Measurements from ENCODE around the gene ETFB. TPM values are rescaled to one million over a fixed set of nuclear protein-coding genes. Genes with fewer than 3 reads are reported as not detected.
"Not testable (repeated sequence)": the region's sequence is repeated elsewhere in the genome, so short reads cannot be mapped to it uniquely, and the experiment has no call there.

The ETFB gene
- total RNA-seq = 10 to 100 TPM; 32.7 to 56.5 TPM

DNA sequence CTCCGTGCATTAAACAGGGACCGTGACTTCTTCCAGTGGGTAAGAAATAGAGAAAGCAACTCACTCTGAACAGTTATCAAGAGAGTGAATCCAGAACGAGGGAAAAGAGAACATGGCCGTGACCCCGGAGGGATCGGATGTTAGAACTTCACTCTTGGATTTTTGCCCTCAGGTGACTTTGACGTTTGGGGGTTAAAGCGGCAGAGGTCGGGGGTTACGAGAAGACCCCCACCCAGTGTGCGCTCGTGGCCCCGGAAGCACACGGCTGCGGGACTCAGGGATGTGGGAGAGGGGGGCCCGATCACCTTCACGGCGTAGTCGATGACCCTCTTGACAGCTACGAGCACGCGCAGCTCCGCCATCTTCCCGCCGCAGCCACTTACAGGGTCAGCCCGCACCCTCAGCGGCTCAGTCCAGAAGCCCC is at the start of gene ETFB:
Gene ETFB, minus strand, starts transcription at position 424 of the 424 bp plus-strand sequence. Its CDS starts 62 bp downstream, at position 362.
- Histone ChIP-seq H3K4me3 (peak within 1 kb of the TSS; percentile 81), H3K36me3 (no peaks in the 10 kb centered on the region), H3K27ac (peak within 1 kb of the TSS; percentile 84 to 95), H3K4me1 (ENCODE audit: control insufficient read depth in 1 of 2, low read depth in 2 of 2) (peaks cover 7 to 22% of the 10 kb centered on the region in 2 donors), H3K9me3 (no peaks in the 10 kb centered on the region), H3K27me3 (replicated peaks; ENCODE audit: insufficient read depth) (no peaks in the 10 kb centered on the region)
- ATAC-seq (ENCODE audit: insufficient number of reproducible peaks, low FRiP score, low read depth) = no peak
- DNase-seq (ENCODE audit: low spot score) = no peak
- TF ChIP-seq, protein P1, sequence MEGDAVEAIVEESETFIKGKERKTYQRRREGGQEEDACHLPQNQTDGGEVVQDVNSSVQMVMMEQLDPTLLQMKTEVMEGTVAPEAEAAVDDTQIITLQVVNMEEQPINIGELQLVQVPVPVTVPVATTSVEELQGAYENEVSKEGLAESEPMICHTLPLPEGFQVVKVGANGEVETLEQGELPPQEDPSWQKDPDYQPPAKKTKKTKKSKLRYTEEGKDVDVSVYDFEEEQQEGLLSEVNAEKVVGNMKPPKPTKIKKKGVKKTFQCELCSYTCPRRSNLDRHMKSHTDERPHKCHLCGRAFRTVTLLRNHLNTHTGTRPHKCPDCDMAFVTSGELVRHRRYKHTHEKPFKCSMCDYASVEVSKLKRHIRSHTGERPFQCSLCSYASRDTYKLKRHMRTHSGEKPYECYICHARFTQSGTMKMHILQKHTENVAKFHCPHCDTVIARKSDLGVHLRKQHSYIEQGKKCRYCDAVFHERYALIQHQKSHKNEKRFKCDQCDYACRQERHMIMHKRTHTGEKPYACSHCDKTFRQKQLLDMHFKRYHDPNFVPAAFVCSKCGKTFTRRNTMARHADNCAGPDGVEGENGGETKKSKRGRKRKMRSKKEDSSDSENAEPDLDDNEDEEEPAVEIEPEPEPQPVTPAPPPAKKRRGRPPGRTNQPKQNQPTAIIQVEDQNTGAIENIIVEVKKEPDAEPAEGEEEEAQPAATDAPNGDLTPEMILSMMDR (IDR thresholded peaks at IDR 0.05) = no peak

DNA sequence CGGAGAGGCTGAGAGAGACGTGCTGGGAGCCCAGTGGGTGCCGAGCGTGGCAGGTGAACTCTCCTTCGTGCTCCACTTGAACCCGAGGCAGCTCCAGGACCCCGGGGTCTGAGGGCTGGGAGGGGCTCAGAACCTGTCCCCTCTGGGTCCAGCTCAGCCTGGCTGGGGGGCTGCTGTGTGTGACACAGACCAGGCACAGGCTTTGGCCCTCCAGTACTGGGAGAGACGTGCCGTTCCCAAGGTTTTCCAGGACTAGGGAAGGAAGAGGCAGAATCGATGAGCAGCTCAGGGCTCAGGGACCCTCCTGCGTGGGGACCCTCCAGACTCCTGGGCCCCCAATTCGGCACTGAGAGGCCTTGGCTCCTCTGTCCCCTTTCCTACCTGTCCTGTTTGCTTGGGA is 49.0 kb upstream of the ETFB start:
- TF ChIP-seq, protein P1 (IDR thresholded peaks at IDR 0.05) = no peak
- Histone ChIP-seq H3K36me3 (no peaks in the 10 kb centered on the region), H3K9me3 (no peaks in the 10 kb centered on the region), H3K27me3 (replicated peaks; ENCODE audit: insufficient read depth) (no peaks in the 10 kb centered on the region), H3K4me1 (ENCODE audit: control insufficient read depth in 1 of 2, low read depth in 2 of 2) (no peaks in the 10 kb centered on the region), H3K27ac (no peak overlapping the region), H3K4me3 (no peak overlapping the region)
- no peak for ATAC-seq (ENCODE audit: insufficient number of reproducible peaks, low FRiP score, low read depth)
- no peak for DNase-seq (ENCODE audit: low spot score)

DNA sequence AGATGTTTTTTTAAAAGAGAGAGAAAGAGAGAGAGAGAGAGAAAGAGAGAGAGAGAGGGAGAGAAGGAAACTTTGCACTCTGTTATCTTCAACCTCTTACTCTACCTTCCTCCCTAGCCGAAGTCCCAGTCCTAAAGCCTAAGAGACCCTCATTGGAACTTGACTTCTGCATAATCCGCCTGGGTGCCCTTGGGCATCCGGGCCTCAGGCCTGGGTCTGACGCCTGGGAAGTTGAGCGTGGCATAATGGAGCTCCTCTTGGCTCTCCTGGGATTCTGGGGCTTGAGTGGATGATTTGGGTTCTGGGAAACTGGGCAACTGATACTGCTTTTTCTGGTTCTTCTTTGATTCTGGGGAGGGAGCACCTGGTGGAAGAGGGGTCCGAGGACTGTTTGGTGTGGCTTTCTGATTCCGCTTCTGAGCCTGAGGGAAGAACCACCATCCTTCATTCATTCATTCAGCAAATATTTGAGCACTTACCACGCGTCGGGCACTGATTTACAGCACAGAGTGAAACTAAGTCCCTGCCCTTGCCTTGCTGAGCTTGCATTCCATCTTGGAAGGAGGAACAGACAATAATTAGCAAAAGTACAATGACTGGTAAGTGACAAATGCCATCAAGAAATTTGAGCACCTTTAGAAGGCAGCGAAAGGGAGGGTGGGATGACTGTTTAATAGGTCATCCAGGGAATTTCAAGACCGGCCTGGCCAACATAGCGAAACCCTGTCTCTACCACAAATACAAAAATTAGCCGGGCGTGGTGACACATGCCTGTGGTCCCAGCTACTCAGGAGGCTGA is 45.0 kb upstream of the ETFB start:
- TF ChIP-seq, protein P1 (IDR thresholded peaks at IDR 0.05) = no peak
- Histone ChIP-seq H3K4me1 (ENCODE audit: control insufficient read depth in 1 of 2, low read depth in 2 of 2) (no peaks in the 10 kb centered on the region), H3K36me3 (no peaks in the 10 kb centered on the region), H3K27me3 (replicated peaks; ENCODE audit: insufficient read depth) (no peaks in the 10 kb centered on the region), H3K4me3 (no peak overlapping the region), H3K27ac (no peak overlapping the region), H3K9me3 (no peaks in the 10 kb centered on the region)
- no peak for ATAC-seq (ENCODE audit: insufficient number of reproducible peaks, low FRiP score, low read depth)
- no peak for DNase-seq (ENCODE audit: low spot score)

DNA sequence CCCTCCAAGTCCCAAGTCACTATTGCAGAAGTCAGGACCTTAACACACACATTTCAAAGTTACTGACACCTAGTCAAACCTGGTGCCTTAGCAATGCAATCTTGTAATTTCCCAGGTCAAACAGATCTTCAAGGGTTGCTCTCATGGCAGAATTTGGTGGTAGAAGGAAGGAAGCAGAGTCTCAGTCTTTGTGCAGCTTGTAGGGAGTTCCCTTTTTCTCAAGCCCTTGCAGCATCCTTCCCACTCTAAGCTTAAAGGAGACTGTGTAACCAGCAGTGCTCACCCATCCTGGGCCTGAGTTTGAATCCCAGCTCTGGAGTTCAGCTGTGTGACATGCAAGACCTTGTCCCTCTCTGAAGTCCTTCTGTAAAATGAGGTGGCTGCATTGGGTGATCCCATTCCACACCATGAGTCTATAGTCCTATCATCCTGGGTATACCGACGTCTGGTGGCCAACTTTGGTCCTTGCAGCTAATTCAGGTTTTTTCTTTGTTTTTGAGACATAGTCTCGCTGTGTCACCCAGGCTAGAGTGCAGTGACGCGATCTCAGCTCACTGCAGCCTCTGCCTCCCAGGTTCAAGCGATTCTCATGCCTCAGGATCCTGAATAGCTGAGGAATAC is 41.4 kb upstream of the ETFB start:
- no peak for ATAC-seq (ENCODE audit: insufficient number of reproducible peaks, low FRiP score, low read depth)
- Histone ChIP-seq H3K27me3 (replicated peaks; ENCODE audit: insufficient read depth) (no peaks in the 10 kb centered on the region), H3K4me1 (ENCODE audit: control insufficient read depth in 1 of 2, low read depth in 2 of 2) (no peaks in the 10 kb centered on the region), H3K4me3 (no peak overlapping the region), H3K36me3 (no peaks in the 10 kb centered on the region), H3K27ac (no peak overlapping the region), H3K9me3 (peaks cover under 1% of the 10 kb centered on the region)
- DNase-seq (ENCODE audit: low spot score) = no peak
- TF ChIP-seq, protein P1 (IDR thresholded peaks at IDR 0.05) = peak; percentile 10

DNA sequence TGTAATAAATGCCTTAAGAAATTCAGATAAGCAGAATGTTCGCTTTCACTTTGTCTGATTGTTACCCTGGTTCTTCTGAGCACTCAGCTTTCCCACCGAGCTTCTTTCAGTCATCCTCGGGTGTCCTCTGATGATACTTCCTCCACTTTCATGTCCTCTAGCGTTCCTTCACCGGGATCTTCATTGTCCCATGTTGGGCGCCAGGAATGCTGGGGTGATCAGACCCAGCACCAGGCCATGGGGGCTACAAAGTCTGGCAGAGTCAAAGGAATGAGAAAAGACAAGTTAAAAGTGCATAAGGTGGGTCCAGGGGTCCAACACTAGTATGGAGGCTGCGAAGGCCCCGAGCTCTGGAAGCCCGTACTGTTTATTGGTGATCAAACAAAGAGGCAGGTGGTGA is 35.9 kb upstream of the ETFB start:
- no peak for ATAC-seq (ENCODE audit: insufficient number of reproducible peaks, low FRiP score, low read depth)
- Histone ChIP-seq H3K36me3 (no peaks in the 10 kb centered on the region), H3K27ac (no peak overlapping the region), H3K27me3 (replicated peaks; ENCODE audit: insufficient read depth) (no peaks in the 10 kb centered on the region), H3K9me3 (peaks cover 7% of the 10 kb centered on the region), H3K4me3 (no peak overlapping the region), H3K4me1 (ENCODE audit: control insufficient read depth in 1 of 2, low read depth in 2 of 2) (no peaks in the 10 kb centered on the region)
- DNase-seq (ENCODE audit: low spot score) = no peak
- TF ChIP-seq, protein P1 (IDR thresholded peaks at IDR 0.05) = no peak

DNA sequence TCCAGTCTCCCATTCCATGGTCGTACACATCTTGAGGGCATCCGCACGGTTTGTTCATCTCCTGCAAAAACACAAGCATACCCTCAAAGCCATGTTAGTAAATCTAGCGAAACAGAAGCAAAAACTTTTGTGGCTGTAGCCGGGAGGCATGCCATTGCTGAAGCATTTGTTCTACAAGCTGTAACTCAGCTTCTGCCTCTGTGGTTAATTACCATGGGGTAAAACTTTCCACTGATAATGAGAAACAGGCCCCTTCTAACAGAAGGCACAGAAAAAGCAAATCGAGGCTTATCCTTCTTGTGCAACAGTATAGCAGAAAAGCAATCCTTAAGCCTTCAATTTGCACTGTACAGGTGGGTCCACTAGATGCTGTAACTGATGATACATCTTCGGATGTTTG is 33.7 kb upstream of the ETFB start:
- H3K27me3 ChIP-seq (replicated peaks; ENCODE audit: insufficient read depth); H3K9me3 ChIP-seq; ATAC-seq (ENCODE audit: insufficient number of reproducible peaks, low FRiP score, low read depth); H3K36me3 ChIP-seq; H3K4me3 ChIP-seq; H3K4me1 ChIP-seq (ENCODE audit: control insufficient read depth in 1 of 2, low read depth in 2 of 2); H3K27ac ChIP-seq; DNase-seq (ENCODE audit: low spot score): not testable (repeated sequence)
